SK-N-MC (cell line): ENCODE data around the gene SEPTIN8.

ENCODE experiments used
- DNase-seq: peaks from one replicate; pipeline ENCODE4 v3.0.0-alpha.2; 2011; ENCODE audit warnings: low read depth, low spot score
- H3K27ac ChIP-seq: fragments of 200-600 bp; sonication (generic); 2 replicates; pipeline ENCODE4 v1.5.1; 2016; ENCODE audit warnings: mixed run types
- H3K36me3 ChIP-seq: fragments of 200-600 bp; sonication (generic); 2 replicates; pipeline ENCODE4 v1.6.1; 2017; ENCODE audit warnings: antibody characterized with exemption, low read length, mixed read lengths; ENCODE audit not compliant: insufficient read depth
- H3K4me3 ChIP-seq: fragments of 200-600 bp; sonication (generic); 2 replicates; pipeline ENCODE4 v1.5.1; 2016
- H3K9ac ChIP-seq: fragments of 200-600 bp; sonication (generic); 2 replicates; pipeline ENCODE4 v1.8.0; 2017; ENCODE audit warnings: mixed run types, mixed read lengths; ENCODE audit not compliant: insufficient read length
- H3K9me3 ChIP-seq: fragments of 200-600 bp; sonication (generic); 2 replicates; pipeline ENCODE4 v1.6.1; 2017; ENCODE audit warnings: low read depth, mild to moderate bottlenecking, antibody characterized with exemption, low read length, moderate library complexity, mixed read lengths
- EZH2 ChIP-seq: fragments of 200-600 bp; sonication (generic); IDR thresholded peaks from one replicate; pipeline ENCODE4 v1.6.1; 2017; ENCODE audit warnings: antibody characterized with exemption
- FOXP2 ChIP-seq: optimal IDR thresholded peaks from 2 replicates; pipeline ENCODE3; 2011; ENCODE audit warnings: mild to moderate bottlenecking, moderate library complexity; ENCODE audit not compliant: insufficient read depth; ENCODE audit errors: extremely low read length, control extremely low read depth
- POLR2AphosphoS5 ChIP-seq: IDR thresholded peaks from 2 replicates; pipeline ENCODE4 v1.6.1; 2012; ENCODE audit warnings: mild to moderate bottlenecking, low read depth, low read length, borderline replicate concordance

SEPTIN8 gene

GRCh38 chr5:132766020-132766805 lies 10.8 kb downstream of the SEPTIN8 start:
- Histone ChIP-seq H3K4me3 (no peak overlapping the region), H3K9me3 (no peaks in the 10 kb centered on the region), H3K27ac (no peak overlapping the region), H3K9ac (no peak overlapping the region), H3K36me3 (no peaks in the 10 kb centered on the region; the same call in 1 of the 2 replicates)
- no peak for DNase-seq
- TF ChIP-seq EZH2 = no peak
- no peak for TF ChIP-seq FOXP2
- no peak for TF ChIP-seq POLR2AphosphoS5

- TF ChIP-seq POLR2AphosphoS5 (no peak), FOXP2 (no peak), EZH2 (no peak)
- H3K9ac ChIP-seq = no peak overlapping the region
- H3K27ac ChIP-seq = no peak overlapping the region
- no peak for DNase-seq
- H3K36me3 ChIP-seq = no peaks in the 10 kb centered on the region; the same call in 1 of the 2 replicates
- H3K9me3 ChIP-seq = no peaks in the 10 kb centered on the region
- H3K4me3 ChIP-seq = no peak overlapping the region
These were observed 11.6 kb downstream of the SEPTIN8 start for GRCh38 chr5:132765311-132766019.

- DNase-seq = no peak
- TF ChIP-seq POLR2AphosphoS5 (no peak), EZH2 (no peak), FOXP2 (no peak)
- Histone ChIP-seq H3K36me3 (no peaks in the 10 kb centered on the region; the same call in 1 of the 2 replicates), H3K9me3 (no peaks in the 10 kb centered on the region), H3K9ac (no peak overlapping the region), H3K4me3 (no peak overlapping the region), H3K27ac (no peak overlapping the region)
These were observed 12.3 kb downstream of the SEPTIN8 start for GRCh38 chr5:132764671-132765238.

DNA sequence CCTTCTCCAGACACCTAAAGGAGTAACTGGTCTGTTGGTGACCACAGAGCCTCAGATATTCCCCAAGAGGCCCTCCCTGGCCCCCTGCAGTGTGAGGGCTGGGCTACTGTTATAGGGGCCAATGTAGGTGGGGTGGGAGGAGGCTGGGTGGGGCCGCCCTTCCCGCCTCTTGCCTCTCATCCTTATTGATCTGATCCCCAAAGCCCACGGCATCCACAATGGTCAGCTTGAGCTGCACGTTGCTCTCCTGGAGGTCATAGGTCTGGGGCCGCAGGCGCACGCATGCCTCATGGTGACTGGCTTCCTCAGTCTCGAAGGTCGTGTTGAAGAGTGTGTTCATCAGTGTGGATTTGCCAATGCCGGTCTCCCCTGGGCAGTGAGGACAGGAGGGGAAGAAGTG lies 13.0 kb downstream of the SEPTIN8 start:
- no peak overlapping the region for H3K4me3 ChIP-seq
- TF ChIP-seq FOXP2 (no peak), EZH2 (no peak), POLR2AphosphoS5 (no peak)
- H3K27ac ChIP-seq = no peak overlapping the region
- H3K36me3 ChIP-seq = no peaks in the 10 kb centered on the region; the same call in 1 of the 2 replicates
- DNase-seq = no peak
- H3K9me3 ChIP-seq = no peaks in the 10 kb centered on the region
- H3K9ac ChIP-seq = no peak overlapping the region

GRCh38 chr5:132763181-132764036 lies 13.6 kb downstream of the SEPTIN8 start:
- Histone ChIP-seq H3K9me3 (no peaks in the 10 kb centered on the region), H3K36me3 (no peaks in the 10 kb centered on the region; the same call in 1 of the 2 replicates), H3K27ac (no peak overlapping the region), H3K9ac (no peak overlapping the region), H3K4me3 (no peak overlapping the region)
- DNase-seq = no peak
- no peak for TF ChIP-seq FOXP2
- no peak for TF ChIP-seq POLR2AphosphoS5
- TF ChIP-seq EZH2 = no peak

DNA sequence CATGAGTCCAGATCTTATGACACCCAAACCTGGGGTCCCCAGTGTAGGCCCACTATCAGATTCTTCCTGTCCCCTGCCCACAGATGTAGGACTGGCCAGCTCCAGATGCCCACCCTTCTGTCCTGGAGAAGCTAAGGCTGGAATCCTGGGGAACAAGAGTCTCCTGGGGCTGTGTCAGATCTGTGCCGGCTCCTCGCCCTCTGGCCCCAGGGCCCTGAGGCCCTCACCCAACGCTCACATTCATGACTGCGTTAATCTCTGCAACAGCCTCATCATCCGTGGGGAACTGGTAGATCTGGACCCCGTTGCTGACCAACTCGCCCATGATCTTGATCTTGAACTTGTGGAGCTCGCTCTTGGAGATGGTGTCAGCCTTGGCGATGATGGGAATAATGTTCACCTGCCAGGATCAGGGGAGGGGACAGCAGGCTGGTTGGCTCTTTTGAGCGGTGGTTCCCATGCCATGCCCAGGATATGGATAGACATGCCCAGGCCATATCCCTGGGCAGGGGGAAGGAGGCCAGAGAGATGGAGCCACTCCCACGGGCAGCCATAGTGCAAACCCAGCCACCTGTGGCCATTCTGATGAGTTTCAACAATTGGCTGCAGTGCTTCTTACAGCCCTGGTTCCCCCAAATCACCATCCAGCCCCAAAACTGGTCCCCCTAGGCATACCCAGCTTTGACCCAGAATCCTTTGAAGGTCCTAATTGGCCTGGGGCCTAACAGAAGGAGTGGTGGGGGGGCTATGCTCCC lies 14.6 kb downstream of the SEPTIN8 start:
- Histone ChIP-seq H3K36me3 (no peaks in the 10 kb centered on the region; the same call in 1 of the 2 replicates), H3K4me3 (no peak overlapping the region), H3K9me3 (no peaks in the 10 kb centered on the region), H3K9ac (no peak overlapping the region), H3K27ac (no peak overlapping the region)
- no peak for TF ChIP-seq EZH2
- TF ChIP-seq POLR2AphosphoS5 = no peak
- TF ChIP-seq FOXP2 = no peak
- DNase-seq = no peak
